Left lung (tissue), 10 donors: ENCODE measurements around the gene TDG. TPM values are rescaled to one million over a fixed set of nuclear protein-coding genes. Genes with fewer than 3 reads are reported as not detected.

ENCODE experiments used
- ATAC-seq: fragments of 200-7000 bp; cut with Tn5 transposase; one replicate; pipeline ENCODE4 v1.9.1; 2020; ENCODE audit warnings: moderate library complexity
- DNase-seq, 4 donors: peaks; one replicate each; pipeline ENCODE4 v3.0.0-alpha.2; 2013 to 2020
- H3K27ac ChIP-seq, 2 donors: fragments of 200-600 bp; sonication (generic) in 1 of 2; one replicate each; pipeline versions ENCODE4 v1.5.0 to v1.8.0; 2020 to 2021
- H3K27me3 ChIP-seq, 2 donors: fragments of 200-600 bp; sonication (generic) in 1 of 2; one replicate each; pipeline versions ENCODE4 v1.5.0 to v1.8.0; 2020 to 2021
- H3K36me3 ChIP-seq, 2 donors: fragments of 200-600 bp; sonication (generic) in 1 of 2; one replicate each; pipeline versions ENCODE4 v1.5.0 to v1.8.0; 2020 to 2021
- H3K4me1 ChIP-seq, 2 donors: fragments of 200-600 bp; one replicate each; pipeline ENCODE4 v1.8.0; 2021
- H3K4me3 ChIP-seq, 2 donors: fragments of 200-600 bp; sonication (generic) in 1 of 2; one replicate each; pipeline versions ENCODE4 v1.5.0 to v1.8.0; 2020 to 2021; ENCODE audit warnings: mild to moderate bottlenecking in 1 of 2
- H3K9me3 ChIP-seq, 2 donors: fragments of 200-600 bp; sonication (generic) in 1 of 2; one replicate each; pipeline versions ENCODE4 v1.5.0 to v1.8.0; 2020 to 2021
- intact Hi-C, 2 donors: fragments of 100-400 bp; cut with DNase I; formaldehyde crosslinking; loops; one replicate each; pipeline versions ENCODE4 v1.11.2 to v1.14.2; 2022
- polyA plus RNA-seq, 6 donors: library from polyadenylated mRNA; unstranded; fragments of 120-200 nt; gene quantifications; one replicate each; pipeline ENCODE4 v1.2.1, GENCODE V29; 2013; ENCODE audit not compliant: insufficient read length in 6 of 6
- total RNA-seq, 2 donors: library from RNA; stranded (reverse); fragmentation: NEBNext Ultra II Directional; extraction: Animal tissue kit (Norgen Biotek cat#: 25700); gene quantifications; one replicate each; pipeline ENCODE4 v1.2.1, GENCODE V29; 2021
- TF ChIP-seq, protein P1 (sequence below), 2 donors: fragments of 200-600 bp; sonication (generic) in 1 of 2; IDR thresholded peaks; one replicate each; pipeline versions ENCODE4 v1.5.0 to v1.8.0; 2021; ENCODE audit warnings: antibody characterized with exemption in 2 of 2
- donor health status: DM: no; HTN: yes; CAD: no.
- donor health status: DM: no; HTN: no; CAD: no.

Gene TDG
- total and polyA plus RNA-seq, 8 donors = 20.5 to 61.2 (median 48.7) TPM

DNA sequence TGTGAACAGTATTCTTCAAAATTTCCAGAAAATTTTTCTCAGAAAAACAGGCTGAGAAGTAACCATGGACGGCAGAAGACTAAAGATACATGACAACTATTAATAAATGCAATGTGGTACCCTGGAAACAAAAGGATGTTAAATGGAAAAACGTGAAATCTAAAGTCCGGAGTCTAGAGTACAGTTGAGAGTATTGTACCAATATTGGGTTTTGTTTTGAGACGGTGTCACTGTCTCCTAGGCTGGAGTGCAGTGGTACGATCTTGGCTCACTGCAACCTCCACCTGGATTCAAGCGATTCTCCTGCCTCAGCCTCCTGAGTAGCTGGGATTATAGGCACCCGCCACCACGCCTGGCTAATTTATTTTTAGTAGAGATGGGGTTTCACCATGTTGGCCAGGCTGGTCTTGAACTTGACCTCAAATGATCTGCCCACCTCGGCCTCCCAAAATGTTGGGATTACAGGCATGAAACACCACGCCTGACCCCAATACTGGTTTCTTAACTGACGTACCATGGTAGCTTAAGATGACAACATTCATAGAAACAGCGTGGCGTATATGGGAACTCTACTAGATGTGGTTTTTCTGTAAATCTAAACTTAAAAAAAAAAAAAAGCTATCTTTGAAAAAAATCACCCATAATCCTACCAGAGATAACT, 16.8 kb upstream of the TDG start:
- H3K27ac ChIP-seq = no peak overlapping the region
- H3K9me3 ChIP-seq = no peaks in the 10 kb centered on the region
- DNase-seq = no peak
- H3K4me3 ChIP-seq = no peak overlapping the region
- intact Hi-C loops = no loop called here
- H3K36me3 ChIP-seq = peaks cover 4 to 99% of the 10 kb centered on the region in 2 donors
- TF ChIP-seq, protein P1, sequence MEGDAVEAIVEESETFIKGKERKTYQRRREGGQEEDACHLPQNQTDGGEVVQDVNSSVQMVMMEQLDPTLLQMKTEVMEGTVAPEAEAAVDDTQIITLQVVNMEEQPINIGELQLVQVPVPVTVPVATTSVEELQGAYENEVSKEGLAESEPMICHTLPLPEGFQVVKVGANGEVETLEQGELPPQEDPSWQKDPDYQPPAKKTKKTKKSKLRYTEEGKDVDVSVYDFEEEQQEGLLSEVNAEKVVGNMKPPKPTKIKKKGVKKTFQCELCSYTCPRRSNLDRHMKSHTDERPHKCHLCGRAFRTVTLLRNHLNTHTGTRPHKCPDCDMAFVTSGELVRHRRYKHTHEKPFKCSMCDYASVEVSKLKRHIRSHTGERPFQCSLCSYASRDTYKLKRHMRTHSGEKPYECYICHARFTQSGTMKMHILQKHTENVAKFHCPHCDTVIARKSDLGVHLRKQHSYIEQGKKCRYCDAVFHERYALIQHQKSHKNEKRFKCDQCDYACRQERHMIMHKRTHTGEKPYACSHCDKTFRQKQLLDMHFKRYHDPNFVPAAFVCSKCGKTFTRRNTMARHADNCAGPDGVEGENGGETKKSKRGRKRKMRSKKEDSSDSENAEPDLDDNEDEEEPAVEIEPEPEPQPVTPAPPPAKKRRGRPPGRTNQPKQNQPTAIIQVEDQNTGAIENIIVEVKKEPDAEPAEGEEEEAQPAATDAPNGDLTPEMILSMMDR (IDR thresholded peaks at IDR 0.05) = no peak
- no peaks in the 10 kb centered on the region for H3K4me1 ChIP-seq
- no peaks in the 10 kb centered on the region for H3K27me3 ChIP-seq
- no peak for ATAC-seq

DNA sequence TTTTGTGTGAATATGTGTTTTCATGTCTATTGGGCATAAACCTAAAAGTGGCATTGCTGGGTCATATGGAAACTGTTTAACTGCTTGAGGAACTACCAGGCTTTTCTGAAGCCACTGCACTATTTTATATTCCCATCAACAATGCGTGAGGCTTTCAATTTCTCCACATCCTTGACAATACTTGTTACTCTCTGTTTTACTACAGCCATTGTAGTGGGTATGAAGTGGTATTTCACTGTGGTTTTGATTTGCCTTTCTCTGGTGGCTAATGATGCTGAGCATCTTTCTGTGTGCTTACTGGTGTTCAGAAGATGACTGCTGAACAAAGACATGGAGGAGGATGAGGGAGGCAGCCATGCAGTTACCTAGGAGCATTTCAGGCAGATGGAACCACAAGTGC, 13.2 kb upstream of the TDG start:
- Histone ChIP-seq H3K9me3 (no peaks in the 10 kb centered on the region), H3K36me3 (peaks cover 0 to 67% of the 10 kb centered on the region in 2 donors), H3K27ac (no peak overlapping the region), H3K27me3 (no peaks in the 10 kb centered on the region), H3K4me1 (peaks cover 0 to 20% of the 10 kb centered on the region in 2 donors), H3K4me3 (no peak overlapping the region)
- TF ChIP-seq, protein P1 (IDR thresholded peaks at IDR 0.05) = no peak
- ATAC-seq (no peak), DNase-seq (no peak)
- intact Hi-C loops = no loop called here

DNA sequence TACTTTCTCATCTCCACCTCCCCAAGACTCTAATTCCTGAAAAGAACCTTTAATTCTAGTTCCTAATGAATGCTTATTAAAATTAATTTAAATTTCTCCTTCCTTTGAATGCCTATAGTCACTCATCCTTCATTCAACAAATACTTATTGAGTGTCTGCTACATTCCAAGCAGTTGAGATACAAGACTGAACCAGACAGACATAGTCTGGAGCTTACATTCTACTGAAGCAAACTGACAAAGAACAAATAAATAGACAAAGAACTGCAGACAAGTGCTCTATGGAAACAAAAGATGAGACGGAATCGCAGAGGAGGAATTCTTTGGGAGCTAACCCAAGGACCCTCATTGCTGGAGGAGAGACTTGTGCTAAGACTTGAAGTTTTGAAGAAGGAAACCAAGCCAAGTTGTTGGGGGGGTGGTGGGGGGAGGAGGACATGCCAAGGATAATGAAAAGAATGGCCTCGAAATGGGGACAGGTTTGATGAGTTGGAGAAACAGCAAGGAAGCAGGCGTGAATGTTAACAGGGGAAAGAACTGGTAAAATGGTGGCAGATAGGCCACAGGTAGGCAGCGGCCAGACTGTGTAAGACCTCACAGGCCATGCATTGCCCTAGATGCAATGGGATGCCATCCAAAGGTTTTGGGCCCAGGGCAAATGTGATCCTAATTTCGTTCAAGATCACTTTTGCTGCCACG, 9.7 kb upstream of the TDG start:
- no peaks in the 10 kb centered on the region for H3K9me3 ChIP-seq
- peak overlapping the region; percentile 71 to 88 for H3K4me3 ChIP-seq
- peaks cover 0 to 20% of the 10 kb centered on the region in 2 donors for H3K4me1 ChIP-seq
- H3K27me3 ChIP-seq = no peaks in the 10 kb centered on the region
- ATAC-seq (peak; percentile 11), DNase-seq (no peak)
- intact Hi-C loops = no loop called here
- H3K27ac ChIP-seq = peak overlapping the region; percentile 80 to 93
- TF ChIP-seq, protein P1 (IDR thresholded peaks at IDR 0.05) = no peak
- peaks cover 0 to 33% of the 10 kb centered on the region in 2 donors for H3K36me3 ChIP-seq

DNA sequence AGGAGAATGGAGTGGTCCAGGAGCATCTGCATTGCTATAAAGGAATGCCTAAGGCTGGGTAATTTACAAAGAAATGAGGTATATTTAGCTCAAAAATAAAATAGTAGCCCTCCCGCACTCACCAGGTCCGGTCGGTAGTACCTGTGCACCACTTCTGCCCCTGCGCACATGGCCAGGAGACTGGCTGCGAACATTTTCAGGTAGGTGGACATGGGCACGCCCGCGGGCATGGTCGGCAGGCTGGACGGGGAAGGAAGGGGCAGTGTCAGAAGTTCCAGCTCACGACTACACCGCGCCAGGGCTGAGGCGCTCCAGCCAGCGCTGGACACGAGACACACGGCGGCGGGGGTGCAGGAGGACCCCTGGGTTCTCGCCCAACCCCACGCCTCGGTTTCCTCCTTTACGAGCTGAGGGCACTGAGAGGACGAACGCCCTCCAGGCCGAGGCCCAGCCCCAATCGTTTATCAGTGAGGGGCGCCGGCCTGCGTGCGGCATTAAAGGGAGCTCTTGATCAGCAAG, 9.1 kb upstream of the TDG start:
- Histone ChIP-seq H3K9me3 (no peaks in the 10 kb centered on the region), H3K27me3 (no peaks in the 10 kb centered on the region), H3K36me3 (peaks cover 0 to 27% of the 10 kb centered on the region in 2 donors), H3K4me3 (peak overlapping the region; percentile 71 to 88), H3K27ac (peak overlapping the region; percentile 80 to 93), H3K4me1 (peaks cover 0 to 20% of the 10 kb centered on the region in 2 donors)
- DNase-seq (no peak), ATAC-seq (peak; percentile 70)
- intact Hi-C loops = no loop called here
- TF ChIP-seq, protein P1 (IDR thresholded peaks at IDR 0.05) = no peak

DNA sequence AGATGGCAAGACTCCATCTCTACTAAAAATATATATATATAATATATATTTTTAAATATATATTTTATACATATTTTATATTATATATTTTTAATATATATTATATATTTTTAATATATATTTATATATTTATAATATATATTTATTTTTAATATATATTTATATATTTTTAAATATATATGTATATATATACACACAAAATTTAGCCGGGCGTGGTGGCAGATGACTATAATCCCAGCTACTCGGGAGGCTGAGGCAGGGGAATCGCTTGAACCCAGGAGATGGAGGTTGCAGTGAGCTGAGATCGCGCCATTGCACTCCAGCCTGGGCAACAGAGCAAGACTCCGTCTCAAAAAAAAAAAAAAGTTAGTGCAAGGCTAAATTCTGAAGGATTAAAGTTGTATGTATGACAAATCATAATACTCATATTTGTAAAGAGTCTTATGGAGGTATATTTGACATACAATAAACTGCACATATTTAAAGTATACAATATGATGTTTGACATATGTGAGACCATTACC, 7.7 kb upstream of the TDG start:
- Histone ChIP-seq H3K9me3 (no peaks in the 10 kb centered on the region), H3K36me3 (peaks cover 0 to 15% of the 10 kb centered on the region in 2 donors), H3K4me3 (peak overlapping the region in 1 of 2 donors; percentile 88), H3K27me3 (no peaks in the 10 kb centered on the region), H3K4me1 (peaks cover 0 to 20% of the 10 kb centered on the region in 2 donors), H3K27ac (peak overlapping the region; percentile 80 to 93)
- DNase-seq = no peak
- intact Hi-C loops = no loop called here
- TF ChIP-seq, protein P1 (IDR thresholded peaks at IDR 0.05) = no peak
- no peak for ATAC-seq
